Measurements from ENCODE around the gene MORN1.
A peak's percentile ranks its signal among the peaks of the same experiment; 100 is the strongest.

The MORN1 gene

GRCh38 chr1:2302292-2302925 lies 88.9 kb downstream of the MORN1 start:
- DNase-seq (ENCODE audit: low read depth): no peak
- no peak overlapping the region for H3K4me3 ChIP-seq (ENCODE audit: low read depth, low read length)
- TF ChIP-seq, protein P1, sequence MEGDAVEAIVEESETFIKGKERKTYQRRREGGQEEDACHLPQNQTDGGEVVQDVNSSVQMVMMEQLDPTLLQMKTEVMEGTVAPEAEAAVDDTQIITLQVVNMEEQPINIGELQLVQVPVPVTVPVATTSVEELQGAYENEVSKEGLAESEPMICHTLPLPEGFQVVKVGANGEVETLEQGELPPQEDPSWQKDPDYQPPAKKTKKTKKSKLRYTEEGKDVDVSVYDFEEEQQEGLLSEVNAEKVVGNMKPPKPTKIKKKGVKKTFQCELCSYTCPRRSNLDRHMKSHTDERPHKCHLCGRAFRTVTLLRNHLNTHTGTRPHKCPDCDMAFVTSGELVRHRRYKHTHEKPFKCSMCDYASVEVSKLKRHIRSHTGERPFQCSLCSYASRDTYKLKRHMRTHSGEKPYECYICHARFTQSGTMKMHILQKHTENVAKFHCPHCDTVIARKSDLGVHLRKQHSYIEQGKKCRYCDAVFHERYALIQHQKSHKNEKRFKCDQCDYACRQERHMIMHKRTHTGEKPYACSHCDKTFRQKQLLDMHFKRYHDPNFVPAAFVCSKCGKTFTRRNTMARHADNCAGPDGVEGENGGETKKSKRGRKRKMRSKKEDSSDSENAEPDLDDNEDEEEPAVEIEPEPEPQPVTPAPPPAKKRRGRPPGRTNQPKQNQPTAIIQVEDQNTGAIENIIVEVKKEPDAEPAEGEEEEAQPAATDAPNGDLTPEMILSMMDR (IDR thresholded peaks at IDR 0.05; ENCODE audit: insufficient read depth, low read depth, low read length, missing control alignments): no peak

GRCh38 chr1:2301607-2302291 lies 89.6 kb downstream of the MORN1 start:
- peak overlapping the region; percentile 66 for H3K4me3 ChIP-seq (ENCODE audit: low read depth, low read length)
- TF ChIP-seq, protein P1 (IDR thresholded peaks at IDR 0.05; ENCODE audit: insufficient read depth, low read depth, low read length, missing control alignments): no peak
- DNase-seq (ENCODE audit: low read depth): no peak

- TF ChIP-seq, protein P1 (IDR thresholded peaks at IDR 0.05; ENCODE audit: insufficient read depth, low read depth, low read length, missing control alignments): no peak
- H3K4me3 ChIP-seq (ENCODE audit: low read depth, low read length): peak overlapping the region; percentile 66
- peak; percentile 90 for DNase-seq (ENCODE audit: low read depth)
Measured at GRCh38 chr1:2300851-2301606, 90.3 kb downstream of the MORN1 start.

- peak overlapping the region; percentile 66 for H3K4me3 ChIP-seq (ENCODE audit: low read depth, low read length)
- TF ChIP-seq, protein P1 (IDR thresholded peaks at IDR 0.05; ENCODE audit: insufficient read depth, low read depth, low read length, missing control alignments): no peak
- DNase-seq (ENCODE audit: low read depth): peak; percentile 93
Measured at GRCh38 chr1:2300004-2300771, 91.2 kb downstream of the MORN1 start.

GRCh38 chr1:2299131-2299627 lies 92.2 kb downstream of the MORN1 start:
- H3K4me3 ChIP-seq (ENCODE audit: low read depth, low read length): no peak overlapping the region
- DNase-seq (ENCODE audit: low read depth): no peak
- TF ChIP-seq, protein P1 (IDR thresholded peaks at IDR 0.05; ENCODE audit: insufficient read depth, low read depth, low read length, missing control alignments): no peak

DNA sequence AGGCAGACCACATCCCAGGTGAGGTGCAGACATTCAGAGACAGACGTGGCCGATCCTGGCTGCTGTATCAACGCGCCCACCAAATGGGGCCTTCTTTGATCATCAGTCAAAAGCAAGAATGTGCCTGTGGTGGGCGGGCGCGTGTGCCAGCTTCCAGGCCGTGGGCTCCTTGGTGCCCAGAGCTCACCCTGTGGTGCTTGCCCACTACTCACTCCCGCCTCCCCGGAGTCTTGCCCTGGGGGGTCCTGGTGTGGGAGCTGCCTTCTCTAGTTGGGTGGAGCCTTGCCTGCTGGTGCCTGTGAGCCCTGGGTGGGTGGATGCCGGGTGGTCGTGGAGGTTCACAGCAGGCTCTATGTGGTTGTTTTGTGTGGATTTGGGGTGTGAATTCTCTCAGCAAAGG lies 92.7 kb downstream of the MORN1 start:
- TF ChIP-seq, protein P1 (IDR thresholded peaks at IDR 0.05; ENCODE audit: insufficient read depth, low read depth, low read length, missing control alignments): no peak
- H3K4me3 ChIP-seq (ENCODE audit: low read depth, low read length): no peak overlapping the region
- no peak for DNase-seq (ENCODE audit: low read depth)
